NCI-H2029 treated with DMSO at 0.1 percent for 48 hours (cell line): ENCODE measurements around the gene EIF3I.

Experiments
- DNase-seq: peaks from one replicate; lab custom pipeline; 2025; lab: John Stamatoyannopoulos, UW

The EIF3I gene

DNA sequence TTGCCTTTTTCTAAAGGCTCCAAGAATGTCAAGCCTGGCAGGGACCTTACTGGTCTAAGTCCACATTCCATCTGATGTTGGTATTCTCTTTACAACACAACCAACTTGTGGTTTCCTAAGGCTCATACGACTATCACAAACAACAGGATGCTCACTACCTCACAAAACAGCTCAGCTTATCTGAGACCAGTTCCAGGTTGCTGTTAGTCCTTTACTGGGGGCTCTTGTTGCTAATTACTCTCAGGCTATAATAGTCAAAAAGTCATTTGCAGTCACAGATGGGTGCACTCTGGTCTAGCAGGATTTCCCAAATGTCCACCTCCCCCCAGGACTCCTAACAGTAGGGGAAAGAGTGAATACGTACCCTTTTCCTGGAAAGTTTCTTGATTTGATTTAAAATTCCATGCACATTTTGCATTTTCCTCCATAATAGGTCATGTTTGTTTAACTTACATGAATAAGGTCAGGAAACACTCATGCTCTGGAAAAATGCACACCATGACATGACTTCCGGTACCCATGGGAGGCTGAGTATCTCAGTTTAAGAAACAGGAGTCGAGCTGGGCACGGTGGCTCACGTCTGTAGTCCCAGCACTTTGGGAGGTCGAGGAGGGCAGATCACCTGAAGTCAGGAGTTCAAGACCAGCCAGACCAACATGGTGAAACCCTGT lies 44.8 kb downstream of the EIF3I start:
- no peak for DNase-seq

GRCh38 chr1:32269744-32270143 lies 47.5 kb downstream of the EIF3I start:
- DNase-seq = no peak

GRCh38 chr1:32272557-32273390 lies 50.6 kb downstream of the EIF3I start:
- no peak for DNase-seq

DNA sequence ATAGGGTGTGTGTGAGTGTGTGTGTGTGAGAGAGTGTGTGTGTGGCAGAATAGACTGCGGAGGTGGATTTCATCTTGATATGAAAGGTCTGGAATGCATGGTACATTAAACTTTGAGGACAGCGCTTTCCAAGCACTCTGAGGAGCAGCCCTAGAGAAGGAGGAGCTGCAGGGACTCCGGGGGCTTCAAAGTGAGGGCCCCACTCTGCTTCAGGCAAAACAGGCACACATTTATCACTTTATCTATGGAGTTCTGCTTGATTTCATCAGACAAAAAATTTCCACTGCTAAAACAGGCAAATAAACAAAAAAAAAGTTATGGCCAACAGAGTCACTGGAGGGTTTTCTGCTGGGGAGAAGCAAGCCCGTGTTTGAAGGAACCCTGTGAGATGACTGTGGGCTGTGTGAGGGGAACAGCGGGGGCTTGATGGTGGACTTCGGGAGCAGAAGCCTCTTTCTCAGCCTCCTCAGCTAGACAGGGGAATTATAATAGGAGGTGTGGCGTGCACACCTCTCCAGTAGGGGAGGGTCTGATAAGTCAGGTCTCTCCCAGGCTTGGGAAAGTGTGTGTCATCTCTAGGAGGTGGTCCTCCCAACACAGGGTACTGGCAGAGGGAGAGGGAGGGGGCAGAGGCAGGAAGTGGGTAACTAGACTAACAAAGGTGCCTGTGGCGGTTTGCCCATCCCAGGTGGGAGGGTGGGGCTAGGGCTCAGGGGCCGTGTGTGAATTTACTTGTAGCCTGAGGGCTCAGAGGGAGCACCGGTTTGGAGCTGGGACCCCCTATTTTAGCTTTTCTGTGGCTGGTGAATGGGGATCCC lies 51.4 kb downstream of the EIF3I start:
- DNase-seq = no peak

DNA sequence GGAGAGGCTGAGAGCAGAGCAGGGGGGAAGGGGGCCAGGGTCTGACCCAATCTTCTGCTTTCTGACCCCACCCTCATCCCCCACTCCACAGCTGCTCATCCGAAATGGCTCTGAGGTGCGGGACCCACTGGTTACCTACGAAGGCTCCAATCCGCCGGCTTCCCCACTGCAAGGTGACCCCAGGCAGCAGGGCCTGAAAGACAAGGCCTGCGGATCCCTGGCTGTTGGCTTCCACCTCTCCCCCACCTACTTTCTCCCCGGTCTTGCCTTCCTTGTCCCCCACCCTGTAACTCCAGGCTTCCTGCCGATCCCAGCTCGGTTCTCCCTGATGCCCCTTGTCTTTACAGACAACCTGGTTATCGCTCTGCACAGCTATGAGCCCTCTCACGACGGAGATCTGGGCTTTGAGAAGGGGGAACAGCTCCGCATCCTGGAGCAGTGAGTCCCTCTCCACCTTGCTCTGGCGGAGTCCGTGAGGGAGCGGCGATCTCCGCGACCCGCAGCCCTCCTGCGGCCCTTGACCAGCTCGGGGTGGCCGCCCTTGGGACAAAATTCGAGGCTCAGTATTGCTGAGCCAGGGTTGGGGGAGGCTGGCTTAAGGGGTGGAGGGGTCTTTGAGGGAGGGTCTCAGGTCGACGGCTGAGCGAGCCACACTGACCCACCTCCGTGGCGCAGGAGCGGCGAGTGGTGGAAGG lies 52.6 kb downstream of the EIF3I start:
- DNase-seq = no peak

- no peak for DNase-seq
Measured at GRCh38 chr1:32275424-32275823, 53.2 kb downstream of the EIF3I start.

DNA sequence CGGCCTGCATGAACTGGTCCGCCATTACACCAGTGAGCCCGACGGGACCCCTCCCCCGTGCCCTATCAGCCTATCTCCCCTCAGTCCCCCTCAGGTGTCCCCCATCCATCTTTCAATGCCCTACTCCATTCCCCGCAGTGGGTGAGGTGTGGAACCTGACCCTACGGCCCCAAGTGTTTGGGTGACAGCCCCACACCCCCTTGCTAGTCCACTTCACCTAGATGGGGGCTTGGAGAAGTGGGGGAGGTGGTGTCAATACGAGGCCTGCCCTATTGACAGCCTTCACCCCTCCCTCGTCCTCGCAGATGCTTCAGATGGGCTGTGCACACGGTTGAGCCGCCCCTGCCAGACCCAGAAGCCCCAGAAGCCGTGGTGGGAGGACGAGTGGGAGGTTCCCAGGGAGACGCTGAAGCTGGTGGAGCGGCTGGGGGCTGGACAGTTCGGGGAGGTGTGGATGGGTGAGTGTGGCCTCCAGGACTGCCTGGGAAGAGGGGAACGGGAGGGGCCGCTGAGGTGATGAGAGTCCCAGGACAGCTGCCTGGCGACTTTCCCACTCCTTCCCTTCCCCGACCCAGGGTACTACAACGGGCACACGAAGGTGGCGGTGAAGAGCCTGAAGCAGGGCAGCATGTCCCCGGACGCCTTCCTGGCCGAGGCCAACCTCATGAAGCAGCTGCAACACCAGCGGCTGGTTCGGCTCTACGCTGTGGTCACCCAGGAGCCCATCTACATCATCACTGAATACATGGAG lies 54.0 kb downstream of the EIF3I start:
- DNase-seq = no peak
